Kasumi-1 (cell line): ENCODE data around the gene PHF1.
A peak's percentile ranks its signal among the peaks of the same experiment; 100 is the strongest.
"Not testable (repeated sequence)": the region's sequence is repeated elsewhere in the genome, so short reads cannot be mapped to it uniquely, and the experiment has no call there.

ENCODE experiments used
- DNase-seq, 2 experiments: peaks; one replicate each; lab custom pipeline; 2025; lab: John Stamatoyannopoulos, UW

PHF1 gene

GRCh38 chr6:33391922-33392594 is 18.8 kb upstream of the PHF1 start:
- DNase-seq: peak; percentile 25 to 27

DNA sequence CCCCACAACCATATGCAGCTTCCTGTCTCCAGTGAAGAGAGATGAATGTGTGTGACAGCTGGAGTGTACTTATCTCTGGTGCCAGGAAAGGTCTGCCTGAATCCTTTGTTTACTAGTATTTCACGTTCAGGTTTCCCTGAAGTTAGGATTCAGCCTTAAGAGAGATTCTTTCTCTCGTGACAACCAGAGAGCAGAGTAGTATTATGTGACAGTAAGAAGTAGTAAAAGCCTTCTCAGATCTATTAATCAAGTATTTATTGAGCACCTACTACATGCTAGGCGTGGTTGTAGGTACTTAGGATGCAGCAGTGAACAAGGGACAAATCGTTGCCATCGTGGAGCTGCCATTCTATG is 18.2 kb upstream of the PHF1 start:
- peak; percentile 25 to 27 for DNase-seq

GRCh38 chr6:33392979-33393378 is 17.8 kb upstream of the PHF1 start:
- no peak for DNase-seq

- no peak for DNase-seq
These were observed 13.3 kb upstream of the PHF1 start for GRCh38 chr6:33397541-33397940.

DNA sequence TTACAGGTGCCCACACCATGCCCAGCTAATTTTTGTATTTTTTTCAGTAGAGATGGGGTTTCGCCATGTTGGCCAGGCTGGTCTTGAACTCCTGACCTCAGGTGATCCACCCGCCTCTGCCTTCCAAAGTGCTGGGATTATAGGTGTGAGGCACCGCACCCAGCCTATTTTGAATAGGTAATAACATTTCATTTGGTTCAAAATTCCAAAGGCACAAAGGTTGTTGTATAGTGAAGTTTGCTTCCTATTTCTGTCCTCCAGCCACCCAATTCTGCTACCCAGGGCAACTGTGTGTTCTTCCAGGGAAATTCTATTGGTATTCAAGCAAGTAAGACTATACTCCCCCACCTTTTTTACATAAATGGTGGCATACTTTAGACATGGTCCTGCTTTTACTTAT is 12.2 kb upstream of the PHF1 start:
- DNase-seq: not testable (repeated sequence)

GRCh38 chr6:33399881-33400280 is 10.9 kb upstream of the PHF1 start:
- DNase-seq: not testable (repeated sequence)

GRCh38 chr6:33404884-33405283 is 5.9 kb upstream of the PHF1 start:
- no peak for DNase-seq

DNA sequence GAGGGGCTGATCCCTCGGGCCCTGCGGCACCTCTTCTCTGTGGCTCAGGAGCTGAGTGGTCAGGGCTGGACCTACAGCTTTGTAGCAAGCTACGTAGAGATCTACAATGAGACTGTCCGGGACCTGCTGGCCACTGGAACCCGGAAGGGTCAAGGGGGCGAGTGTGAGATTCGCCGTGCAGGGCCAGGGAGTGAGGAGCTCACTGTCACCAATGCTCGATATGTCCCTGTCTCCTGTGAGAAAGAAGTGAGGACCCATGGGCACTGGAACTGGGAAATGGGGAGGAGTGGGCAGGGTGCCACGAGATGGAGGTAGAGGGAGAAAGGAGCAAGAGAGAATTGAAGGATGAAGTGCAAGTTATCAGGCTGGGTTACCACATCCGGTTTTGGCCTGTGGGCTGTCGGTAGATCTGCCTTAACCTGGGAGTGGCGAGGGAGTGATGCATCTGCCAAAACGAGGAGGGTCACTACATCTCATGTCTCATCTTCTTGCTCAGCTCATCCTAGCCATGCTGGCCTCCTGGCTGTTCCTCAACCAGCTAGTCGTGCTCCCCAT is 5.4 kb upstream of the PHF1 start:
- no peak for DNase-seq

DNA sequence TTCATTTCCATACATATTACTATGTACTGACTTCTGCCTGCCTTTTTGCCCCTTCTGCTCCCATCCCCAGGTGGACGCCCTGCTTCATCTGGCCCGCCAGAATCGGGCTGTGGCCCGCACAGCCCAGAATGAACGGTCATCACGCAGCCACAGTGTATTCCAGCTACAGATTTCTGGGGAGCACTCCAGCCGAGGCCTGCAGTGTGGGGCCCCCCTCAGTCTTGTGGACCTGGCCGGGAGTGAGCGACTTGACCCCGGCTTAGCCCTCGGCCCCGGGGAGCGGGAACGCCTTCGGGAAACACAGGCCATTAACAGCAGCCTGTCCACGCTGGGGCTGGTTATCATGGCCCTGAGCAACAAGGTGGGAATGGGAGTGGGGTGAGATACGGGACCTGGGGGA is 4.7 kb upstream of the PHF1 start:
- no peak for DNase-seq

DNA sequence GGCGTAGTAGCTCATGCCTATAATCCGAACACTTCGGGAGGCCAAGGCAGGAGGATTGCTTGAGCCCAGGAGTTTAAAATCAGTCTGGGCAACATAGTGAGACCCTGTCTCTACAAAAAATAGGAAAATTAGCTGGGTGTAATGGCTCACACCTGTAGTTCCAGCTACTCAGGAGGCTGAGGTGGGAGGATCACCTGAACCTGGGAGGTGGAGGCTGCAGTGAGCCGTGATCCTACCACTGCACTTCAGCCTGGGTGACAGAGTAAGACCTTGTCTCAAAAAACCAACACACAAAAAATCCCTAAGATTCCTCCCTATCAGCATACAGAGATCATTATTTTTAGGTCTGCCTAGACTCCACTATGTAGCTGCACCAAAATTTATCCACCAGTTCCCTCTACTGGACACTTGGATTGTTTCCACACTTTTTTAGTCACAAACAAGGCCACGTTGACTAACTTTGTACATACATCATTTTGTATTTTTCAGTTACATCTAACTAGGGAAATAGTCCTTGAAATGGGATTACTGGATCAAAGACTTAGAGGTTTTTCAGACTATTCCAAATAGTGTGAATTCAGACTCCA is 3.6 kb upstream of the PHF1 start:
- peak; percentile 51 to 55 for DNase-seq

DNA sequence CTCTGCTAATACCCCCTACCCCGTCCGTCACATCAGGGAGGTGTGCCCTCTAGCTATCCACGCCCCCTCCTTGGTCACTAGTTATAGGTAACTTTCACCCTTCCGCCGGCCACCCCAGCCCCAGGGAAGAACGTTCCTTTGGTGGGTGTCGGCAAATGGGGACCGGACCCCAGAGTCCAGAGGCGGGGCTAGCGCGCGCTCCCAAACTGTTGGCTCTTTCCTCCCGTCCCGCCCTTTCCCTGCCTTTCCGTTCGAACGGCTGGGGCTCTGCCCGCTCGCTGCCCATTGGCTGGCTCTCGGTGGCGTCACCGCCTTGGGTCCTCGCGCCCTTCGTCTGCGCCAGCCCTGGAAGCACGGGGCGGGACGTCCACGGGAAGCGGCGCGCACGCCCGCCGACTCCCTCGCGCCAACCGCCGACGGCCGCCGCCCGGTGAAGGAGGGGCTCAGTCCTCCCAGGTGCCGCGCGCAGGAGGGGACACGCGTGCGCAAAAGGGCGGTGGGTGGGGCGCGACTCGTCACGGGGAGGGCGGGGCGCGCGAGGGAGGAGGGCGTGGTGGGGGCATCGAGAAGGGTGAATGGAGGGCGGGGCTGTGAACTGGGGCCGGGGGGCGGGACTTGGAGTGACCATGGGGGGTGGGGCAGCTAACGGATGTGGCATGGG is 634 bp upstream of the PHF1 start:
- peak; percentile 93 to 95 for DNase-seq

GRCh38 chr6:33411632-33412005 is 805 bp downstream of the PHF1 start:
- DNase-seq: peak in 1 of 2 experiments; percentile 11

DNA sequence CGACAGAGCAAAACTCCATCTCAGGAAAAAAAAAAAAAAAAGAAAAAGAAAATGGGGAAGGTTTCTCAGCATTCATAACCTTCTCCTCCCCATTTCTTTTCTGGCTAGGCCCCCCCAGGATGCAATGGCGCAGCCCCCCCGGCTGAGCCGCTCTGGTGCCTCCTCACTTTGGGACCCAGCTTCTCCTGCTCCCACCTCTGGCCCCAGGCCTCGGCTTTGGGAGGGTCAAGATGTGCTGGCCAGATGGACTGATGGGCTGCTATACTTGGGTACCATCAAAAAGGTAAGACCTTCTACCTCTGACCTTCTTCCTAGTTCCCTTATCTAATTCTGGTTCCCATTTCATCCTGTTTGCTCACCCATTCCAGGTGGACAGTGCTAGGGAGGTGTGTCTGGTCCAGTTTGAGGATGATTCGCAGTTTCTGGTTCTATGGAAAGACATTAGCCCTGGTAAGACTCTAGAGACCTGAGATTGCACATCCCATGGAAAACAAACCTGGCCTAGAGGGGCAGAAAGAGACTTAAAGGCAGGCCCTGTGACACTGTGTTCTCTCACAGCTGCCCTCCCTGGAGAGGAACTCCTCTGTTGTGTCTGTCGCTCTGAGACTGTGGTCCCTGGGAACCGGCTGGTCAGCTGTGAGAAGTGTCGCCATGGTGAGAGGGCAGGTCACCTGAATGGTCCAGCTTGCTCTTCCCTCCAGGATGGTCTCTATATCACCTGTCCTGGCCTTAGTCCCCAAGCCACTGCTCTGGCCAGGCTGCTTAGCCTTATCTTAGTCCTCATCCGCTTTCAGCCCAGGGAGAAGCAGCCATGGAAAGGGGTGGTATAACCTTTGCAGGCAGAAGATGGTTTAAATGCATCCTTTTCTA is 1.6 kb downstream of the PHF1 start:
- no peak for DNase-seq

DNA sequence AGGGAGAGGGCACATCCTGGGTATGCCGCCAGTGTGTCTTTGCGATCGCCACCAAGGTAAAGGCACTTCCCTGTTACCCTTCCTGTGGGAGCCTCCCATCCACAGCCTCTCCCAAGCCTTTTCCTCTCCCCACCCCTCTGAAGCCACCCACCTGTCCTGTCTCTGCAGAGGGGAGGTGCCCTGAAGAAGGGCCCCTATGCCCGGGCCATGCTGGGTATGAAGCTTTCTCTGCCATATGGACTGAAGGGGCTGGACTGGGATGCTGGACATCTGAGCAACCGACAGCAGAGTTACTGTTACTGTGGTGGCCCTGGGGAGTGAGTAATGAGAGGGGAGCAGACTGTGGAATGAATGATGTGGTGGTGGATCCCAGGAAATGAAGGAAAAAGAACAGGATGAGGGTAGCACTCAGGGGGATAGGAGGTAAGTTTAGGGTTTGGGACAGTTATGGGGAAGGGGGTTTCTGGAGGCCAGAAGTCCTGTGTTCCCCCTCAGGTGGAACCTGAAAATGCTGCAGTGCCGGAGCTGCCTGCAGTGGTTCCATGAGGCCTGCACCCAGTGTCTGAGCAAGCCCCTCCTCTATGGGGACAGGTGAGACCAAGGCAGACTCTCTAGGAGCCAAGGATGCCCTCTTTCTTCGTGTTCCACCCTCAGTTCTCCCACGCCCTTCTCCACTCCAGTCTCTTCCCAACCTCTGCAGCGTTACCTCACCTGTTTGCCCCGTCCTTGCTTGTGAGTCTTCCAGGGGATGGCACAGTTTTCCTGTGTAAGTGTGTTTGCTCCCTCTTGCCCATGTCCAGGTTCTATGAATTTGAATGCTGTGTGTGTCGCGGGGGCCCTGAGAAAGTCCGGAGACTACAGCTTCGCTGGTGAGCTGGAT is 2.7 kb downstream of the PHF1 start:
- DNase-seq: no peak

DNA sequence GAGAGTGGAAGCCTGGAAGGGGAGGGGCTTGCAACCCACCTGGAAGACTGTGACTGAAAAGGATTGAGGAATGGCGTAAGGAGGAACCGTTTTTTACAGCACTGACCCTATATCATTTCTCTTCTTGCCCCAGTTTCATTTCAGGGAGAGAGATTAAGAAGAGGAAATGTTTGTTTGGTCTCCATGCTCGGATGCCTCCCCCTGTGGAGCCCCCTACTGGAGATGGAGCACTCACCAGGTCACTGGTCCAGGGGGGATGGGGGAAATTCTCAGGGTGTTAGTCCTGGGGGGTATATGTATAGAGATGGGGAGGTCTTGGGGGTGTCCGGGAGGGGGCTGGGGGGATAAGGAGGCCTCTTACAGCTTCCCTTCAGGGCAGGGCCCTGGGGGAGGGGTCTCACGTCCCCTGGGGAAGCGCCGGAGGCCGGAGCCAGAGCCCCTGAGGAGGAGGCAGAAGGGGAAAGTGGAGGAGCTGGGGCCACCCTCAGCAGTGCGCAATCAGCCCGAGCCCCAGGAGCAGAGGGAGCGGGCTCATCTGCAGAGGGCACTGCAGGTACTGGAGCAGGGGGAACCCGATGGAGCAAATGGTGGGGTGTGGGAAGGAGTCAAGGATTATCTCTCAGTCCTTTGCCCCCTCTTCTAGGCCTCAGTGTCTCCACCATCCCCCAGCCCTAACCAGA is 3.9 kb downstream of the PHF1 start:
- peak; percentile 30 to 42 for DNase-seq

- no peak for DNase-seq
These were observed 5.0 kb downstream of the PHF1 start for GRCh38 chr6:33415831-33416230.

DNA sequence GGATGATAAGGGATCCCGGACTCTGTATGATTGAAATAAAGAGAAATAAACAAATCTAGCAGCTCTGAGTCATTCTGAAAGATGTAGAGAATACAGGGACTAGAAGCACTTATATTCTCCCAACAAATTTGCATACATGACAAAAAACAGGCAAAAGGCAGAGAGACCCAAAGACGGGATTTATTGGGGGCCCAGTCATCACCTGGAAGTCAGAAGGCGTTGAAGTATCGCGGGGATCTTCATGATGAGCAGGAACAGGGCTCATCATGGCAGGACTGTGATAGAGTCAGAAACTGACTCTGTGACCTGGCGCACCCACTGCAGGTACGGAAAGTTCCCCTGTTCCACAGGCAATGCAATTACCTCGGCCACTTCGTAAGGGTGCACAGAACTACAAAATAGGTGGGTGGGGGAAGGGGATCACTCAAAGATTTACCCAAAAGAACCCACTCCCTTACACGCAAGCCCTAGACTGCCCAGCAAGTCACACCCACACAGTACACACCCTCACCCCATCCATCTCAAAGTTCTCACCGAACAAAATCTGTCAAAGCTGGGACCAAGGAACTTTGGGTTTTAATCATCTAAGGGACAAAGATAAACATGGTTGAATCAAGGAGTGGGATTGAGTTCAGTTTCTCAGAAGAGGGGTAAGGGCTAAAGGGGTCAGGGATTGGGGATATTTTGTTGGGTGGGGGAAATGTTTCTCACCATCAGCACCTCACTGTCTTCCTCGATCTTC is 5.7 kb downstream of the PHF1 start:
- no peak for DNase-seq

DNA sequence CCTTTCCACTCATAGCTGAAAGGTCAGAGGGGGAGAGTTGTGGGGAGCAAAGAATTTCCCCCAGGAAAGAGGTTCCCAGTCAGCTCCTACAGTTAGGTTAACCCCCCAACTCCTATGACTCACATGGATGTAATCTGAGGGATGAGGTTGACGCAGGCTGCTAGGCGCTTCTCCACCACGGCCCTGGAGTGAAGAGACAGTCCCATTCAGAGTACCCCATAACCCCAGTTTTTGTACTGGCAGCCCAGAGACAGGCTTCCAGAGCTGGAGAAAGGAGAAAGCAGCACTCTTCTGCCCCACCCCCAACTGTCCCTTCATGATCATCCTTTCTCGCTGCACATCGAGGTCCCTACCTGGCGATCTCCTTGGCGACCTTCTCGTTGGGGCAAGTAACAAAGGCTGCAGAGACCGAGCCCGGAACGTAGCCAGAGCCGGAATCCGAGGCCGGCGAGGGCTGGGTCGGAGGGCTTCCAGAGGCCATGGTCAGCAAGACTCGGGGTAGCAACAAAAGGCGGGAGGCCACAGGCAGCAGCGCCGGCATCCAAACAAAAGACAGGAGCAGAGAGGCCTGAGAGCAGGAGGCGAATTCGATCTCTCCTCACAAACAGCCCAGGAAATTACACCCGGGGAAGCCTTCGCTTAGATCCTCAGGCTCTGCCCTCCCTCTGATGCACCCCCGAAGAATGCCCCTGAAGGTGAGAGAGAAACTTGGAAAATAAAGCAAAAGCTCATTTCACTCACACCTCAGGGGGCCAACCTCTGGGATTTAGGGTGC is 6.5 kb downstream of the PHF1 start:
- no peak for DNase-seq
